ENCODE measurements around the gene CD7.

CD7 gene

DNA sequence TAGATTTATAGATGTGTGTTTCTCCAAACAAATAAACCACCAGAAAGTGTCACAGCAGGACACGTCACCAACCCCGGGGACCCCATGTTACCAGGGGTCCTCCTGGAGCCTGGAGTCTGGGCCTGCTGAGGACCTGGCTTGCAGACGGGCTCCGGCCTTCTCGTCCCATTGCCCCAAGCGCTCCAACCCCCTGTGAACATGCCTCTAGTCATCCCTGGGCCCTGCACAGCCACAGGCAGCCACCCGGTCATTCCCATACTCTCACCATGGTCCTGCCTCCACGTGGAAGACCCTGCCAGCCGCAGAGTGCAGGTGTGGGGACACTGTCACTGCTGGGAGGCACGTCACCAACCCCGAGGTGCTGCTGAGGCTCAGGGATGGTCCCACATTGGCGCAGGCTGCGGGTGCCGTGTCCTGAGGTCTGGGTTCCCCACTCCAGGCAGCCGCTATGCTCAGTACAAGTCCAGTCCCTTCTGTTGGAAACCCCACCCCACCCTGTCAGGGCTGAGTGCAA, 11.6 kb upstream of the CD7 start:
- no peak for DNase-seq (ENCODE audit: low read depth in 2 of 3, low spot score in 2 of 3)

GRCh38 chr17:82328141-82328993, 11.0 kb upstream of the CD7 start:
- no peak for DNase-seq (ENCODE audit: low read depth in 2 of 3, low spot score in 2 of 3)

DNA sequence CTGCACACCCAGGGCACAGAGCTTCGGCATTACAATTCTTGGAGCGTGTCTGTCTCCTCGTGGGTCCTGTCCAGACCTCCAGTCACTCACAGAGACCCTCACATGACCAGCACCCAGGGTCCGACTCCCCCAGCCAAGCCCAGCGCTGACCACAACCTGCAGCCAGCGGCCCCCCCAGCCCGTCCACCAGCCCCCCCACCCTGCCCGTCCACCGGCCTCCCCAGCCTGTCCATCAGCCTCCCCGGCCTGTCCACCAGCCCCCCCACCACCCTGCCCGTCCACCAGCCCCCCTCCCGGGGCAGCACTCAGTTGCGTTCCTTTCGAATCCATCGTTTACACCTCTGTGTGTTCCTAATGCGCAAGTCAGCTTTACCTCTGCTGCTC, 10.3 kb upstream of the CD7 start:
- DNase-seq (ENCODE audit: low read depth in 2 of 3, low spot score in 2 of 3), result no peak

GRCh38 chr17:82327289-82327688, 9.9 kb upstream of the CD7 start:
- no peak for DNase-seq (ENCODE audit: low read depth in 2 of 3, low spot score in 2 of 3)

DNA sequence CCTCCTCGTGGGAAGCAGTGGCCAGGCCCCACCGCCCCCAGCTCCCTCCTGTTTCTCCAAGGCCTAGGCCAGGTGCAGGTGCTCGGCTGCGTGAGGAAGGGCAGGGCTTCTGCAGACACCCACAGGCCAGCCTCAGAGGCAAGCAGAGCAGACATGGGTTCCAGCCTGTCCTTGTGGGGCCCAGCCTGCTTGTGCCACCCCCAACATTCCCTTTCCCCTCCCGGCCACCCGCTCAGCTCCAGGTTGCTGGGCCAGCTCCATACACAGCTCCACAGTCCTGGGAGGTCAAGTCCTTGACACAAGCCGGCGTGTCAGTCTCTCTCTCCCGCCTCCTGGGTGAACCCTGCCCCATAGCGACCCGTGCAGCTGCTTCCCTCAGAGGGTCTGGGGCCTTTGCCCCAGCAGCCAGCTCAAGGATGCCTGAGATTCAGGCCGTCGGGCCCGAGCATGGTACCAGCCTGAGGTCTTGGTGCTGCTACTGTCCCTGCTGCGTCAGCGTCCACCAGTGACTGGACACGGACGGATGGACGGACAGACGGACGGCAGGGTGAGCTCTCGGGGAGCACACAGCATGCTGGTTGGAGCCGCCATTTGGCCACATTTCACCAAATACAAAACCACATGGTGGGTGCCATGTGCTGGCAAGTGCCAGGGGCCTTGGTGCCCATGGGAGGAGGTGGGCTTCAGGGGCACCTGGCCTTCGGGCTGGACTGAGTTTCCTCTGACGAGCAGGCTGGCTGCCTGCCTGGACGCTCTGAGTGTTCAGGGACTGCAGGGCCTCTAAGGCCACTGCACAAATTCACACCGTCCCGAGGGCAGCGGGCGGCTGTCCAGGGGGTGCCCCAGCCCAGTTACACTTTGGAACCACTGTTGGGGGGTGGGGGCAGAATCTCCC, 8.1 kb upstream of the CD7 start:
- no peak for DNase-seq (ENCODE audit: low read depth in 2 of 3, low spot score in 2 of 3)

GRCh38 chr17:82324566-82325285, 7.3 kb upstream of the CD7 start:
- no peak for DNase-seq (ENCODE audit: low read depth in 2 of 3, low spot score in 2 of 3)

DNA sequence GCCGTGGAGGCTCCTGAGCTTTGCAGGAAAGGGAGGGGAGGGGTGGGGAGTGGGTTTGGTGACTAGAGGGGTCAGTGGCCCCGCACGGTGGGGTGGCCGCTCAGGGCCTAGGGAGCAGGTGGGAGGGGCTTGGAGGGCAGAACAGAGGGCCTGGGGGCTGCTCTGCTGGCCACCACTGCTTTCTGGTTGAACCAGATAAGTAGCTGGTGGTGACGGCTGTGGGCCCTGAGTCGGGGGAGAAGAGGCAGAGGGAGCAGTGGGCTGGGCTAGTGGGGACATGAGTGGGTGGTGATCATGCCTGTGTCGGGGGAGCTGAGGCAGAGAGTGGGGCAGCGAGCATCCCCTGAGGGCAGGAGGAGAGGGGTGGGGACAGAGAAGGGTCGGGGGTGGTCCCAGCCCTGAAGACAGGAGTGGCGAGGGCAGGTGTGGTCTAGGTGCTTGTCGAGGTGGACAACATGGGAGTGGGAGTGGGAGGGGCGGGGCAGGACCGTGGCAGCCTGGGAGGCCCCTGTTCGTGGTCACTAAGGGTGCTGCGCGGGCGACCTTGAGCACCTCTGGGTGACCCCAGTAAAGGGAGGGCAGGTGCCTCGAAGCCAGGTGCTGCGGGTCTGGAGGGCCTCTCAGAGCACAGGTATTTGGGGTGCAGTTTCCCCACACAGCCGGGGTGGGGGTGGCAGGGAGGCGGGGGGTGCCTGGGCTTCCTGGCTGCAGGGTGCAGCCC, 6.3 kb upstream of the CD7 start:
- DNase-seq (ENCODE audit: low read depth in 2 of 3, low spot score in 2 of 3), result no peak

DNA sequence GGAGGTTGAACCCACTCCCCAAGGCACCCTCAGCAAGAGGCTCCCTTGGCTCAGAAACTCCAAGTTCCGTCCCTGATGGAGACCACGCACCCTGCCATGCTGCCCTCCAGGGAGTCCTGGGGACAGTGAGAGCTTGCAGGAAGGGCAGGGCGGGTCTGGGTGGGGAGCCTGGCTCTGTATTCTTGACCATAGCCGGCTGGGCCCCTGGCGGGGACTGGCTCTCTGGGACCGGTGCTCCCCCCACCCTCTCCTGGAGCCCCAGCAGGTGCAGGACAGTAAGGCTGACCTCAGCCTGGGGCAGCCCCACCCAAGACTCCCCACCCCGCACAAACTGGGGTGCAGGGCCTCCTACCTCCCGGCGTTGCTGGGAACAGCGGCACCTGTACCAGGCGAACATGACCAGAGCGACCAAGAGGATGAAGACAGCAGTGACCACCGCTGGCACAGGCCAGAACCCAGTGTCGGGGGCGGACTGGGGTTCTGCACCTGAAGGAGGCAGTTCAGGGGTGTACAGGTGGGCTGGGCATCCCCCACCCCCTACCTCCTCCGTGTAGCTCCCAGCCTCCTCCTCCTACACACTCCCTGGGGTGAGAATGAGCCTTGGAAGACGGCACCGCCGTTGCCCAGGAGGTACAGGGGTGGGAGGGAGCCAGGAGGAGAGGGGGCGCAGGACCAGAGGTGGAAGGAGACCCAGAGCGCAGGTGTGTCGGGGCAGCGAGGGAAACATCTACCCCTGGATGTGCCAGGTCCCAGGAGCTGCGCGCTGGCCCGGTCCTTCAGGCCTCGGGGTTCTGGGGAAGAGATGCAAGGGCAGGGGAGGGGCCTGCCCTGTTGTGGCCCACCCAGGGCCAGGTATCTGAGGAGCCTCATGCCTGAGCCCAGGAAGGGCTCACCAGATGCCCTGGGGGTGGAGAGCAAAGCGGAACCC, 5.4 kb upstream of the CD7 start:
- no peak for DNase-seq (ENCODE audit: low read depth in 2 of 3, low spot score in 2 of 3)

- no peak for DNase-seq (ENCODE audit: low read depth in 2 of 3, low spot score in 2 of 3)
Observed at GRCh38 chr17:82321947-82322466, 4.6 kb upstream of the CD7 start.

GRCh38 chr17:82320956-82321927, 3.8 kb upstream of the CD7 start:
- DNase-seq (ENCODE audit: low read depth in 2 of 3, low spot score in 2 of 3), result no peak

- no peak for DNase-seq (ENCODE audit: low read depth in 2 of 3, low spot score in 2 of 3)
Observed at GRCh38 chr17:82320140-82320840, 2.9 kb upstream of the CD7 start.

GRCh38 chr17:82319619-82320062, 2.2 kb upstream of the CD7 start:
- no peak for DNase-seq (ENCODE audit: low read depth in 2 of 3, low spot score in 2 of 3)

GRCh38 chr17:82318772-82319606, 1.6 kb upstream of the CD7 start:
- DNase-seq (ENCODE audit: low read depth in 2 of 3, low spot score in 2 of 3), result no peak

- DNase-seq (ENCODE audit: low read depth in 2 of 3, low spot score in 2 of 3), result no peak
Observed at GRCh38 chr17:82318169-82318498, 726 bp upstream of the CD7 start.

DNA sequence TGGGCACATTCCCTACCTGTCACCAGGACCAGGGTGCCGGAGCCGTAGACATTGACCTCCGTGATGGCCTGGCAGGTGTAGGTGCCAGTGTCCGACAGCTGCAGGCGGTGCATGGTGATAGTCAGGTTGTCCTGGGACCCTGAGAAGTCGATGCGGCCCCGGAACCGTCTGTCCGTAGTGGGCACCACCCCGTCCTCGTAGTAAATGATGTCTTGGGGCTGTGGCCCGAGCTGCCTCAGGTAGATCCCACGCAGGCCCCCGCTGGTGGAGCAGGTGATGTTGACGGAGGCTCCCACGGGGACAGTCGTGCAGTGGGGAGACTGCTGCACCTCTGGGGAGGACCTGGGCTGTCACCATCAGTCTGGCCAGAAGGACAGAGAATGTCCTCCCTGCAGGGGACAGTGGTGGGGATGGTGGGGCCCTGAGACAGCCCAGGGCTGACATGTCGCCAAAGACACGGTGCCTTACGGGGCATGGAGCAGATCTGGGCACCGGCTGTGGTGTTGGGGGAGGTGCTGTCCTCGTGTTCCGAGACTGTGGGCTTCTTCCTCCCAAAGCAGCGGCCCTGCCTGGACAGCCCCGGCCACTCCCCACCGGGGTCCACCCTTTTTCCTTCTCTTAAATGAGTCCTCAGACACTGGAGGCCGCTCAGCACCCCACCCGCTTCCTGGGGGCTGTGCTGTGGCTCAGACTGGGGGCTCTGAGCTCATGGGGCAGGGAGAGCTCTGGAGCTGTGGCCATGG, 586 bp downstream of the CD7 start:
- DNase-seq (ENCODE audit: low read depth in 2 of 3, low spot score in 2 of 3), result no peak

GRCh38 chr17:82315703-82316358, 1.6 kb downstream of the CD7 start:
- no peak for DNase-seq (ENCODE audit: low read depth in 2 of 3, low spot score in 2 of 3)

Data from activated CD8-positive, alpha-beta memory T cell treated with anti-CD3 and anti-CD28 coated beads for 48 hours (primary cell).